Endothelial cell of umbilical vein (primary cell): Measurements from ENCODE around the gene VWA7. TPM values are rescaled to one million over a fixed set of nuclear protein-coding genes. Genes with fewer than 3 reads are reported as not detected.
"Not testable (repeated sequence)": the region's sequence is repeated elsewhere in the genome, so short reads cannot be mapped to it uniquely, and the experiment has no call there.

Source experiments
- BruUV-seq: library from RNA; stranded (reverse); fragments of 400-500 nt; replicated peaks from 2 replicates; lab custom pipeline; 2021; lab: Mats Ljungman, UMichigan
- CTCF ChIA-PET: fragments of 300-600, 350-600 bp; sonication (Branson Sonifier 250); formaldehyde crosslinking; loops from one replicate; lab custom pipeline; 2021; ENCODE audit warnings: antibody characterized with exemption, inconsistent platforms; lab: Charles Lee
- POLR2A ChIA-PET: fragments of 300-600, 350-600 bp; sonication (Branson Sonifier 250); formaldehyde crosslinking; loops from one replicate; lab custom pipeline; 2021; ENCODE audit warnings: antibody characterized with exemption, inconsistent platforms; lab: Charles Lee
- DNase-seq: peaks from one replicate; pipeline ENCODE4 v3.0.0-alpha.2; 2011; ENCODE audit warnings: low read depth, low spot score
- FAIRE-seq: peaks from 2 replicates; lab custom pipeline; 2011; peaks lifted over from hg19 to GRCh38; lab: Jason Lieb, UNC
- H2AFZ ChIP-seq: 2 replicates; pipeline ENCODE4 v1.6.0; 2012; ENCODE audit warnings: low read depth, low read length, control low read depth, inconsistent platforms
- H3K27ac ChIP-seq: 2 replicates; pipeline ENCODE4 v1.5.1; 2011; ENCODE audit warnings: low read depth, mild to moderate bottlenecking, control low read depth, low read length, moderate library complexity; ENCODE audit not compliant: insufficient read depth
- H3K27me3 ChIP-seq, 2 experiments: 2 replicates each; pipeline versions ENCODE4 v1.6.0 to v1.6.1; 2011; ENCODE audit warnings: low read length in 2 of 2, mixed read lengths in 1 of 2; ENCODE audit not compliant: control insufficient read depth in 2 of 2, insufficient read depth in 2 of 2
- H3K36me3 ChIP-seq, 2 experiments: 2 replicates in 1 of 2; 3 replicates in 1 of 2; pipeline ENCODE4 v1.5.1; 2011; ENCODE audit warnings: low read length in 2 of 2, mild to moderate bottlenecking in 1 of 2, moderate library complexity in 1 of 2; ENCODE audit not compliant: control insufficient read depth in 2 of 2, insufficient read depth in 2 of 2; ENCODE audit errors: extremely low read depth in 1 of 2
- H3K4me1 ChIP-seq: 3 replicates; pipeline ENCODE4 v1.5.1; 2011; ENCODE audit warnings: mild to moderate bottlenecking, low read length; ENCODE audit not compliant: control insufficient read depth, insufficient read depth; ENCODE audit errors: extremely low read depth
- H3K4me2 ChIP-seq: 2 replicates; pipeline ENCODE4 v1.6.1; 2011; ENCODE audit warnings: low read length, control low read depth, mixed read lengths; ENCODE audit not compliant: insufficient read depth
- H3K4me3 ChIP-seq, 3 experiments: fragments of 200-600 bp in 1 of 3; sonication (generic), shearing (Covaris generic) in 1 of 3; replicated peaks in 1 of 3; 2 replicates each; pipeline ENCODE4 v1.5.1; 2011 to 2016; ENCODE audit warnings: control low read depth in 3 of 3, low read length in 3 of 3, mild to moderate bottlenecking in 2 of 3, inconsistent platforms in 1 of 3, low read depth in 1 of 3, moderate library complexity in 1 of 3; ENCODE audit not compliant: insufficient read depth in 1 of 3
- H3K79me2 ChIP-seq: 2 replicates; pipeline ENCODE4 v1.6.0; 2012; ENCODE audit warnings: low read length, inconsistent platforms; ENCODE audit not compliant: control insufficient read depth, insufficient read depth
- H3K9ac ChIP-seq: replicated peaks from 2 replicates; pipeline ENCODE3; 2011; ENCODE audit warnings: low read length, control low read depth; ENCODE audit not compliant: insufficient read depth; ENCODE audit errors: extremely low read depth
- H3K9me1 ChIP-seq: replicated peaks from 3 replicates; pipeline ENCODE4 v1.6.0; 2011; ENCODE audit warnings: mild to moderate bottlenecking, low read length; ENCODE audit not compliant: control insufficient read depth, insufficient read depth; ENCODE audit errors: extremely low read depth
- H3K9me3 ChIP-seq: replicated peaks from 2 replicates; pipeline ENCODE4 v1.5.1; 2012; ENCODE audit warnings: low read length, inconsistent platforms; ENCODE audit not compliant: control insufficient read depth, insufficient read depth
- H4K20me1 ChIP-seq: replicated peaks from 2 replicates; pipeline ENCODE3; 2011; ENCODE audit warnings: mild to moderate bottlenecking, low read length; ENCODE audit not compliant: control insufficient read depth, insufficient read depth; ENCODE audit errors: extremely low read depth
- CTCF ChIP-seq, 2 donors: IDR thresholded peaks; 1 replicate in 1 of 2; 2 replicates in 1 of 2; pipeline ENCODE4 v1.5.1; 2011; ENCODE audit warnings: low read length in 2 of 2, mild to moderate bottlenecking in 2 of 2, moderate library complexity in 2 of 2, control low read depth in 1 of 2, inconsistent platforms in 1 of 2, low read depth in 1 of 2; ENCODE audit not compliant: insufficient read depth in 1 of 2; ENCODE audit errors: extremely low read depth in 1 of 2
- EZH2 ChIP-seq: IDR thresholded peaks from 2 replicates; pipeline ENCODE4 v1.6.1; 2012; ENCODE audit warnings: borderline replicate concordance, low read depth, mild to moderate bottlenecking, moderate library complexity, low read length, inconsistent platforms; ENCODE audit not compliant: severe bottlenecking
- FOS ChIP-seq: IDR thresholded peaks from 2 replicates; pipeline ENCODE4 v1.6.1; 2011; ENCODE audit warnings: mild to moderate bottlenecking, low read length, moderate library complexity, borderline replicate concordance; ENCODE audit not compliant: insufficient read depth
- JUN ChIP-seq: IDR thresholded peaks from 2 replicates; pipeline ENCODE4 v1.6.1; 2011; ENCODE audit warnings: borderline replicate concordance, low read depth; ENCODE audit not compliant: insufficient read length, insufficient read depth
- MAX ChIP-seq: IDR thresholded peaks from 2 replicates; pipeline ENCODE4 v1.6.1; 2011; ENCODE audit not compliant: insufficient read depth, insufficient read length
- MYC ChIP-seq: IDR thresholded peaks from one replicate; pipeline ENCODE4 v1.6.1; 2011; ENCODE audit warnings: mild to moderate bottlenecking, low read depth, low read length
- POLR2A ChIP-seq: IDR thresholded peaks from 2 replicates; pipeline ENCODE4 v1.6.1; 2012; ENCODE audit warnings: low read depth, mild to moderate bottlenecking, control low read depth, low read length
- POLR2AphosphoS5 ChIP-seq: IDR thresholded peaks from 2 replicates; pipeline ENCODE4 v1.6.1; 2012; ENCODE audit warnings: low read depth, mild to moderate bottlenecking, control low read depth, low read length, moderate library complexity; ENCODE audit not compliant: insufficient read depth
- dilution Hi-C: fragments of 300-500 bp; cut with MboI; formaldehyde crosslinking; loops from one replicate; pipeline ENCODE4 v1.15.0; 2019; ENCODE audit warnings: low sequenced_read_pairs; ENCODE audit not compliant: extremely low pct_ligation_motif_present
- intact Hi-C: fragments of 100-400 bp; cut with micrococcal nuclease; formaldehyde crosslinking; loops from one replicate; pipeline ENCODE4 v1.10.0; 2022
- polyA plus RNA-seq, 4 experiments: library from polyadenylated mRNA; depleted of rRNA in 3 of 4; stranded (reverse) in 3 of 4; unstranded in 1 of 4; fragments of >200 nt; gene quantifications; 2 replicates each; pipeline versions ENCODE4 v1.2.1 to v1.2.3, GENCODE V29; 2011 to 2012; ENCODE audit warnings: missing spikeins in 1 of 4
- total RNA-seq: library from RNA; stranded (reverse); gene quantifications from 2 replicates; pipeline ENCODE4 v1.2.3, GENCODE V29; 2021

Gene VWA7
- total and polyA plus RNA-seq, 2 donors (not counting 3 experiments of a cell fraction or from before 2014, with no cell fraction given), result 0.11 to 0.51 TPM

- FAIRE-seq (peak; percentile 75), DNase-seq (peak; percentile 35)
- H3K9me1 ChIP-seq, result no peaks in the 10 kb centered on the region
- TF ChIP-seq POLR2A, result no peak
- no peak for TF ChIP-seq JUN
- TF ChIP-seq CTCF (IDR thresholded peaks at IDR 0.05; ENCODE audit: extremely low read depth in 1 of 2, insufficient read depth in 1 of 2, low read depth in 1 of 2, low read length in 2 of 2), result no peak
- TF ChIP-seq EZH2, result no peak
- TF ChIP-seq MYC, result no peak
- no peak for TF ChIP-seq FOS
- TF ChIP-seq MAX, result no peak
- no peak for TF ChIP-seq POLR2AphosphoS5
- ChIA-PET CTCF (interaction anchor here (0.6 to 3.0 kb wide), 5 partner anchors 12 to 36 kb away, joined by 3 to 28 read pairs (median 10); partner anchors contain the start of genes HSPA1B and LSM2), POLR2A (interaction anchor here (0.7 kb wide), 1 partner anchor 33 kb away, joined by 7 read pairs; the partner anchor contains the start of gene HSPA1B)
- H3K9me3 ChIP-seq, result no peaks in the 10 kb centered on the region
- H3K4me1 ChIP-seq, result peaks cover 15% of the 10 kb centered on the region
- intact Hi-C loops (loop anchor here (2.0 kb wide), 3 partner anchors 20 to 56 kb away; partner anchors contain the start of genes HSPA1A and HSPA1L), dilution Hi-C loops (no loop called here)
- no peaks in the 10 kb centered on the region for H4K20me1 ChIP-seq
- H3K79me2 ChIP-seq, result peaks cover 20% of the 10 kb centered on the region
- peak overlapping the region; percentile 49 to 71 (median 67) for H3K4me3 ChIP-seq
- peak overlapping the region; percentile 95 for H3K9ac ChIP-seq
- H3K36me3 ChIP-seq, result peaks cover 0 to 5% of the 10 kb centered on the region in 2 experiments
- BruUV-seq, result no TSS peak
- H3K27me3 ChIP-seq, result no peaks in the 10 kb centered on the region
- H3K4me2 ChIP-seq, result peak overlapping the region; percentile 82
- H2AFZ ChIP-seq, result no peak overlapping the region
- H3K27ac ChIP-seq, result peak overlapping the region; percentile 89
Measured at GRCh38 chr6:31794294-31794865, 17.3 kb upstream of the VWA7 start.

GRCh38 chr6:31793927-31794245 is 16.8 kb upstream of the VWA7 start:
- POLR2A ChIA-PET, result interaction anchor here (0.6 kb wide), 1 partner anchor 56 kb away, joined by 7 read pairs; no protein-coding TSS in a partner anchor
- BruUV-seq, DNase-seq, H3K27me3 ChIP-seq, FAIRE-seq, H4K20me1 ChIP-seq, H3K36me3 ChIP-seq, H3K9me3 ChIP-seq, H3K27ac ChIP-seq, dilution Hi-C loops, H3K9me1 ChIP-seq, H2AFZ ChIP-seq: not testable (repeated sequence)
- peak overlapping the region; percentile 95 for H3K9ac ChIP-seq
- intact Hi-C loops, result loop anchor here (2.0 kb wide), 3 partner anchors 21 to 55 kb away; partner anchors contain the start of genes HSPA1A and HSPA1L
- CTCF ChIA-PET, result interaction anchor here (3.0 to 4.8 kb wide), 2 partner anchors 21 to 36 kb away, joined by 14 to 61 read pairs; no protein-coding TSS in a partner anchor
- peak overlapping the region in 1 of 3 experiments; percentile 71 for H3K4me3 ChIP-seq
- H3K79me2 ChIP-seq, result peaks cover 21% of the 10 kb centered on the region
- H3K4me1 ChIP-seq, result peaks cover 15% of the 10 kb centered on the region
- H3K4me2 ChIP-seq, result peak overlapping the region; percentile 82
